Dermis blood vessel endothelial cell (primary cell): ENCODE measurements around the gene PDE4B. TPM values are rescaled to one million over a fixed set of nuclear protein-coding genes. Genes with fewer than 3 reads are reported as not detected.
"Not testable (repeated sequence)": the region's sequence is repeated elsewhere in the genome, so short reads cannot be mapped to it uniquely, and the experiment has no call there.

Experiments
- DNase-seq: peaks from one replicate; pipeline ENCODE4 v3.0.0; 2010
- total RNA-seq: library from RNA; depleted of rRNA; stranded (reverse); fragments of >200 nt; gene quantifications from 2 replicates; pipeline ENCODE4 v1.2.3, GENCODE V29; 2014

Gene PDE4B
- total RNA-seq, 1 donor from 2014 or later: 156 TPM

DNA sequence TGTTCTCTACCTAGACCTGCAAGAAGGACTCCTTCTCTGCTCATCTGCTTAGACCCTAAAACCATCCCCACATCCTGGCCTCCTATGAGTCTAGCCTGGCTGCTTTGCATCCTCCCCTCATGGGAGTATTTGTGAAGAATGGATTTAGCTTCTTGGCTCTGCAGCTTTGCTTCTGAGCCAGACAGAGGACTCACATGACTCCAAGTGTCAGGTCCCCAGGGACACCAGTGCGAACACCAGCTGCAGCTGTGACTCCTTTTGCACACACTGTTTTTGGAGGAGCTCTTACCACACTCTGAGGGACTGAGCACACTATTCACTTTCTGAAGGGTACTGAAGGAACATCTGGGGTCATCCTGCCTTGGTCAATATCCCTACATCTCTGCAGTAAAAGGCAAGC is 609.5 kb downstream of the PDE4B start:
- no peak for DNase-seq

GRCh38 chr1:66403007-66403731 is 610.5 kb downstream of the PDE4B start:
- DNase-seq: no peak

DNA sequence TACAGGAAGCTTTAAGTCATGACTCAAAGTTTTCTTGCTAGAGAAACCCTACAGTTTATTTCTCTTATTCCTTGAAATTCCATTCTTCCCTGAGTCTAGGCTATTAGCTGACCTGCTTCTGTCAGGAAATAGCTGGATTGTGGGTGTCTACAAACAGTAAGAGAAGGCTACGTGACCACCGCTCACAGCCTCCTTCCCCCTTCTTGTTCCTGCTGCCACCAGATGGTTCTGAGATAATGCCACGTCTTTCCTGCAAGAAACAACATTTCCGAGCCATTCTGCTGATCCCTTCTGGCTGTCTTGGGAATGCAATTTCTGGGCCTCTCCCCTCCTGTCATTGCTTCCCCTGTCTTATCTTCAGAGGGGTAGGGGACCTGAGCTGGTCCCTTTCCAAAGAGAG is 612.4 kb downstream of the PDE4B start:
- DNase-seq: no peak

GRCh38 chr1:66411449-66411848 is 618.8 kb downstream of the PDE4B start:
- DNase-seq: not testable (repeated sequence)

- peak; percentile 24 for DNase-seq
These were observed 620.0 kb downstream of the PDE4B start for GRCh38 chr1:66412704-66413103.

DNA sequence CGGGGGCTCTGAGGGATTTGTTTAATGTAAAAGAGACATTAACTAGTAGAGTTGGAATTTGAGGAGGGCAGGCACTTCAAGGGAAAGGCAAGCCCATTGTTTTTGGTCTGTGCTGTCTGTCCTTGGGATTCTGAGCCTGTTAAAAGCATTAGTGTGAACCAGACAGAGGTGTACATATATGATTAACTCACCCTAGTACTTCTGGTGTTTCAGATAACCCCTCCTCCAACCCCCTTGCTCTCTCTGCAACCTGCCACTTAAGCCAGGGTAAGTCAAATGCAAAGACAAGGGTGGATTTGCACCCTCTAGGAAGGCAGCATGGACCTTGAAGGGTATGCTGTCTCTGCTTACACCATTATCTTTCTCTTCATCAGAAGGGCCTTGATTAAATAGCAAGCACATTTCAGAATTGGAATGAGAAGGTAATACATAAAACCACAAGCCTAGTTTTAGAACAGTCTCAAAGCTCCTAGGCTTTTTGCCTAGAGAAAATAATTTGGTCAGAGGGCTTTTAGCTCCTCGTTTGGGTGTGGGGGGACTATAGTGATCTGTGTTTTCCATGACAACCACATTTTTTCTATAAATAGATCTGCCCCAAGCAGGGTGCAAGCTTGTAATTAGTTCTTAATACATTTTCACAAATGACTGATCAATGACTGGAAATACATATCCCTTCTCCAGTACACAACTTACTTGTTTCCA is 620.6 kb downstream of the PDE4B start:
- no peak for DNase-seq

GRCh38 chr1:66413838-66414175 is 621.1 kb downstream of the PDE4B start:
- no peak for DNase-seq

DNA sequence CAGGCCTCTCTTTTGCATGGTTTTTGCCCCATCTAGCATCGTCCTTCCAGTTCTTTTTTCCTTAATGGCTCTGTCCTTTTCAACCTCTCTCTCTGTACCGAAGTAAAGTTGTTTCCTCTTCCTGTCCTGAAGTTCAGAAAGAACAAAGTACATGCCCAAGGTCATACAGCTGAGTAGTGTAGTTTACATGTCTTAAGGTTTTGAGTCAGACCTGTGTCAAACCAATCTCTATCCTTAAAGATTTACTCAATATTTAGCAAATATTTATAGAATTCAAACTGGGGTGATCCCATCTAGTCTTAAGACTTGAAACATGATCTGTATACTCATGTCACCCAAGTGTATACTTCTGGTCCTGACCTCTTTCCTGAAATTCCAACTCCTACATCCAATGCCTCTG is 622.6 kb downstream of the PDE4B start:
- no peak for DNase-seq

DNA sequence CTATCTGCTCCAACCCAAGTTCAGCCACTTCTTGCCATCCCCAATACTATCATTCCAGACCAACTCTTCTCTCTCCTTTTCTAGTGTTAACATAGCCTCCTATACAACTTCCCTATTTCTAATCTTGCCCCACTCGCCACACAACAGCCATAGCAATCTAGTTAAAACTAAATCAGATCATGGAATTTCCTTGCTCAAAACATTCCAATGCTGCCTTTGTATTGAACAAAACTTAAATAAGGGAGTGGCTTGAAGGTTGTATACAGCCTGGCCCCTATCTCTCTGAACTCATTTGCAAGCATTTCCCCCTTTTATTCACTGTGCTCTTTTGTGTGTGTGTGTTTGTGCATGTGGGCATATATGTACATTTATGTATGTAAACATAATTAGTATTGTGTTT is 623.2 kb downstream of the PDE4B start:
- DNase-seq: no peak

- DNase-seq: no peak
These were observed 623.6 kb downstream of the PDE4B start for GRCh38 chr1:66416295-66416694.

DNA sequence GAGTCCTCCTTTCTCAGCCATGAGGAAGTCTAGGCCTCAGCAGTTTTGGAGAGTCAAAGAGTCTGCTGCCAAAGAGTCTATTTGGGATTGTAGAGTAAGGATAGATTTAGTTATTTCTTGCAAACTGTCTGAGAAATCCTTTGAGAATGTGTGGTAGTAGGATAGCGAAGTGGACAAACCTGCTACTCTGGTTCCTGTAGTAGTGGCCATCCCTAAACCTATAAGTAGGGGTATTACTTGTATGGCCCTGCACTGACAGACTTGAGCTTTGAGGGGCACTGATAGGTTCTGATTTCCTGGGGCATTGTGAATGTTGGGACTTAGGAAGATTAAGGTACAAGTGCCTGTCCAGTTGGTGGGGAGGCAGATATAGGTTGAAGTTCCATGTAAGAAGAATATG is 625.3 kb downstream of the PDE4B start:
- no peak for DNase-seq

GRCh38 chr1:66420171-66420570 is 627.5 kb downstream of the PDE4B start:
- not testable (repeated sequence) for DNase-seq

DNA sequence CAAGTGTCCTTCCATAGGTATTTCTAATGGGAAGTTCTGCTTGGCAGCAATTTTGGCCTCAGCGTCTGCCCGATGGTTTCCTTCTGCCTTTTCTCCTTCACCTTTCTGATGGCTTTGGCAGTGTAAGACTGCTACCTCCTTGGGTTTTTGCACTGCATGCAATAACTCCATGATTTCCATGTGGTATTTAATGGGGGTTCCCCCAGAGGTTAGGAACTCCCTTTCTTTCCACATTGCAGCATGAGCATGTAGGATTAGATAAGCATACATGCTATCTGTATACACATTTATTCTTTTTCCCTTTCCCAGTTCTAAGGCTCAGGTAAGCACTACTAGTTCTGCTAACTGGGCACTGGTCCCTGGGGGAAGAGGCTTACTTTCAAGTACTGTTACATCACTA is 628.2 kb downstream of the PDE4B start:
- not testable (repeated sequence) for DNase-seq

GRCh38 chr1:66422804-66423203 is 630.1 kb downstream of the PDE4B start:
- DNase-seq: no peak
